ENCODE measurements around the gene MRPS11. TPM values are rescaled to one million over a fixed set of nuclear protein-coding genes. Genes with fewer than 3 reads are reported as not detected.

The MRPS11 gene
- total and polyA plus RNA-seq, 2 of the 4 experiments (the other 2 are of a cell fraction), result 66.1 to 87.8 TPM

- BruUV-seq (replicated peaks), result no TSS peak
- 0 out of 4 replicates have a peak, but pooled peaks cover 2% of the 10 kb centered on the region in 2 experiments for H3K79me1 ChIP-seq (ENCODE audit: low read depth in 1 of 2, low read length in 2 of 2)
- peaks cover 21% of the 10 kb centered on the region for H3K36me3 ChIP-seq (ENCODE audit: control insufficient read depth, insufficient read depth, low read length)
- no peak overlapping the region for H2BK5ac ChIP-seq (ENCODE audit: low read depth, low read length, poor library complexity, severe bottlenecking)
- no peak overlapping the region for H3K56ac ChIP-seq (ENCODE audit: extremely low read depth, insufficient read depth, low read length)
- no peak overlapping the region for H3K4me3 ChIP-seq (ENCODE audit: insufficient read depth, low read depth, low read length)
- no peak overlapping the region for H2AK5ac ChIP-seq (ENCODE audit: low read depth, low read length)
- TF ChIP-seq CTCF (conservative IDR thresholded peaks at IDR 0.05; ENCODE audit: low read depth, low read length) (no peak), CHD1 (IDR thresholded peaks at IDR 0.05; ENCODE audit: low read depth, low read length) (no peak), MAFK (IDR thresholded peaks at IDR 0.05; ENCODE audit: low read depth, low read length) (no peak), POLR2A (IDR thresholded peaks at IDR 0.05; ENCODE audit: low read depth, low read length) (no peak)
- no peaks in the 10 kb centered on the region for H3K9me3 ChIP-seq (ENCODE audit: control insufficient read depth, insufficient read depth, low read length)
- H3K27me3 ChIP-seq (ENCODE audit: control insufficient read depth, insufficient read depth, low read length), result no peaks in the 10 kb centered on the region; the same call in 1 of the 2 replicates
- WGBS, 2 experiments (ENCODE audit: extremely low coverage in 2 of 2, insufficient read length in 1 of 2), result no CpG with 5 or more reads among the region's 3 CpGs
- H2BK20ac ChIP-seq (ENCODE audit: low read depth, low read length), result no peak overlapping the region
- H3K9ac ChIP-seq (ENCODE audit: low read depth, low read length), result no peak overlapping the region
- no peak overlapping the region for H3K18ac ChIP-seq (ENCODE audit: low read depth, low read length)
- dilution Hi-C loops (cut with HindIII; ENCODE audit: low sequenced_read_pairs, unreplicated experiment) (no loop called here), in situ Hi-C loops (cut with MboI; ENCODE audit: low sequenced_read_pairs) (loop anchor here (25.0 kb wide), 2 partner anchors 358 to 533 kb away; no protein-coding TSS in a partner anchor), intact Hi-C loops (cut with micrococcal nuclease) (no loop called here)
- H3K4me1 ChIP-seq (ENCODE audit: control insufficient read depth, insufficient read depth, low read length), result peaks cover 2% of the 10 kb centered on the region; the same call in 1 of the 2 replicates
- H3K4me2 ChIP-seq (ENCODE audit: low read depth, low read length), result no peak overlapping the region
- H2AK9ac ChIP-seq (replicated peaks; ENCODE audit: low read depth, low read length, poor library complexity), result no peak overlapping the region
- ATAC-seq (ENCODE audit: low read depth) (no peak), DNase-seq (no peak)
- no peak overlapping the region for H3K14ac ChIP-seq (replicated peaks; ENCODE audit: low read depth, low read length)
- no peak overlapping the region for H4K5ac ChIP-seq (ENCODE audit: low read depth, low read length)
- no peak overlapping the region for H3K27ac ChIP-seq (ENCODE audit: insufficient read depth, low read length)
- H4K20me1 ChIP-seq (ENCODE audit: insufficient read depth, low read length), result no peaks in the 10 kb centered on the region
- no peak overlapping the region for H3K4ac ChIP-seq (ENCODE audit: low read depth, low read length)
- no peak overlapping the region for H2BK120ac ChIP-seq (ENCODE audit: low read depth, low read length)
- no peaks in the 10 kb centered on the region; the same call in 1 of the 2 replicates for H3K9me1 ChIP-seq (ENCODE audit: insufficient read depth, low read length)
- no peak overlapping the region for H3K23ac ChIP-seq (ENCODE audit: low read depth, low read length)
- ChIA-PET POLR2A (ENCODE audit: unreplicated experiment) (no interaction called here), CTCF (no interaction called here)
- no peak overlapping the region for H2BK15ac ChIP-seq (ENCODE audit: low read depth, low read length)
- H4K91ac ChIP-seq (ENCODE audit: insufficient read depth, low read depth, low read length), result no peak overlapping the region
- no peak overlapping the region for H4K8ac ChIP-seq (ENCODE audit: low read depth in 2 of 2, low read length in 2 of 2)
- no peak overlapping the region for H2AFZ ChIP-seq (replicated peaks; ENCODE audit: low read length, poor library complexity)
These were observed 11.7 kb downstream of the MRPS11 start for GRCh38 chr15:88479169-88479568.

All from IMR-90 (cell line).